Measurements from ENCODE around the gene ZNF622.
"Not testable (repeated sequence)": the region's sequence is repeated elsewhere in the genome, so short reads cannot be mapped to it uniquely, and the experiment has no call there.

ZNF622 gene

GRCh38 chr5:16480821-16481538 is 15.4 kb upstream of the ZNF622 start:
- Histone ChIP-seq H3K36me3 (replicated peaks in 1 of 2; ENCODE audit: control insufficient read depth in 2 of 2, insufficient read depth in 2 of 2, low read length in 2 of 2) (no peaks in the 10 kb centered on the region), H2BK12ac (ENCODE audit: low read length) (no peak overlapping the region), H2AK5ac (ENCODE audit: low read depth, low read length) (no peak overlapping the region), H3K4me3 (ENCODE audit: low read length in 2 of 2) (no peak overlapping the region), H3K18ac (ENCODE audit: low read length) (no peak overlapping the region), H2AFZ (ENCODE audit: low read length) (no peak overlapping the region), H3K9me3 (replicated peaks in 1 of 2; ENCODE audit: control insufficient read depth in 2 of 2, insufficient read depth in 1 of 2, low read depth in 1 of 2, low read length in 2 of 2) (peaks cover 0 to 3% of the 10 kb centered on the region in 2 donors), H2BK15ac (ENCODE audit: low read length) (no peak overlapping the region), H4K91ac (ENCODE audit: low read depth, low read length, poor library complexity) (no peak overlapping the region), H3K4me2 (ENCODE audit: insufficient read depth, low read length, poor library complexity, severe bottlenecking) (no peak overlapping the region), H3K4ac (ENCODE audit: low read length) (no peak overlapping the region), H3K4me1 (ENCODE audit: control insufficient read depth in 2 of 2, insufficient read depth in 1 of 2, low read depth in 1 of 2, low read length in 2 of 2) (no peaks in the 10 kb centered on the region), H3K27me3 (ENCODE audit: control insufficient read depth in 3 of 3, insufficient read depth in 3 of 3, low read depth in 1 of 3, low read length in 3 of 3) (no peaks in the 10 kb centered on the region), H3K23ac (ENCODE audit: low read depth, low read length, poor library complexity) (no peak overlapping the region), H2BK120ac (ENCODE audit: low read depth, low read length) (no peak overlapping the region), H3K27ac (replicated peaks; ENCODE audit: low read length) (no peak overlapping the region), H2BK5ac (ENCODE audit: low read length) (no peak overlapping the region), H3K79me1 (ENCODE audit: low read depth, low read length) (no peaks in the 10 kb centered on the region), H4K8ac (ENCODE audit: low read depth, low read length) (no peak overlapping the region), H3K9ac (ENCODE audit: low read depth, low read length, poor library complexity) (no peak overlapping the region), H3K14ac (ENCODE audit: low read length) (no peak overlapping the region)
- WGBS, 2 donors (ENCODE audit: extremely low coverage in 2 of 2, insufficient read length in 2 of 2, insufficient replicate concordance in 1 of 2), result no CpG with 5 or more reads among the region's 6 CpGs
- DNase-seq (ENCODE audit: low spot score), result no peak

- H2BK5ac ChIP-seq (ENCODE audit: low read length), result no peak overlapping the region
- H3K27me3 ChIP-seq (ENCODE audit: control insufficient read depth in 3 of 3, insufficient read depth in 3 of 3, low read depth in 1 of 3, low read length in 3 of 3), result no peaks in the 10 kb centered on the region
- H3K9ac ChIP-seq (ENCODE audit: low read depth, low read length, poor library complexity), result no peak overlapping the region
- H3K36me3 ChIP-seq (replicated peaks in 1 of 2; ENCODE audit: control insufficient read depth in 2 of 2, insufficient read depth in 2 of 2, low read length in 2 of 2), result no peaks in the 10 kb centered on the region
- H3K27ac ChIP-seq (replicated peaks; ENCODE audit: low read length), result no peak overlapping the region
- no peak overlapping the region for H3K23ac ChIP-seq (ENCODE audit: low read depth, low read length, poor library complexity)
- no peak overlapping the region for H3K14ac ChIP-seq (ENCODE audit: low read length)
- H4K91ac ChIP-seq (ENCODE audit: low read depth, low read length, poor library complexity), result no peak overlapping the region
- H3K18ac ChIP-seq (ENCODE audit: low read length), result no peak overlapping the region
- DNase-seq (ENCODE audit: low spot score), result no peak
- H2BK120ac ChIP-seq (ENCODE audit: low read depth, low read length), result no peak overlapping the region
- H2BK15ac ChIP-seq (ENCODE audit: low read length), result no peak overlapping the region
- no peak overlapping the region for H2BK12ac ChIP-seq (ENCODE audit: low read length)
- no peaks in the 10 kb centered on the region for H3K79me1 ChIP-seq (ENCODE audit: low read depth, low read length)
- no peak overlapping the region for H2AK5ac ChIP-seq (ENCODE audit: low read depth, low read length)
- H3K4me3 ChIP-seq (ENCODE audit: low read length in 2 of 2), result no peak overlapping the region
- H4K8ac ChIP-seq (ENCODE audit: low read depth, low read length), result no peak overlapping the region
- H3K4me2 ChIP-seq (ENCODE audit: insufficient read depth, low read length, poor library complexity, severe bottlenecking), result no peak overlapping the region
- no peak overlapping the region for H2AFZ ChIP-seq (ENCODE audit: low read length)
- H3K4ac ChIP-seq (ENCODE audit: low read length), result no peak overlapping the region
- peaks cover 0 to 3% of the 10 kb centered on the region in 2 donors for H3K9me3 ChIP-seq (replicated peaks in 1 of 2; ENCODE audit: control insufficient read depth in 2 of 2, insufficient read depth in 1 of 2, low read depth in 1 of 2, low read length in 2 of 2)
- no peaks in the 10 kb centered on the region for H3K4me1 ChIP-seq (ENCODE audit: control insufficient read depth in 2 of 2, insufficient read depth in 1 of 2, low read depth in 1 of 2, low read length in 2 of 2)
Measured at GRCh38 chr5:16480144-16480543, 14.5 kb upstream of the ZNF622 start.

GRCh38 chr5:16477541-16477940 is 11.9 kb upstream of the ZNF622 start:
- Histone ChIP-seq H4K8ac (ENCODE audit: low read depth, low read length) (no peak overlapping the region), H3K18ac (ENCODE audit: low read length) (no peak overlapping the region), H3K23ac (ENCODE audit: low read depth, low read length, poor library complexity) (no peak overlapping the region), H3K79me1 (ENCODE audit: low read depth, low read length) (no peaks in the 10 kb centered on the region), H3K36me3 (replicated peaks in 1 of 2; ENCODE audit: control insufficient read depth in 2 of 2, insufficient read depth in 2 of 2, low read length in 2 of 2) (peaks cover 0 to 2% of the 10 kb centered on the region in 2 donors), H3K27me3 (ENCODE audit: control insufficient read depth in 3 of 3, insufficient read depth in 3 of 3, low read depth in 1 of 3, low read length in 3 of 3) (no peaks in the 10 kb centered on the region), H2BK12ac (ENCODE audit: low read length) (no peak overlapping the region), H3K9me3 (replicated peaks in 1 of 2; ENCODE audit: control insufficient read depth in 2 of 2, insufficient read depth in 1 of 2, low read depth in 1 of 2, low read length in 2 of 2) (peaks cover 0 to 3% of the 10 kb centered on the region in 2 donors), H3K4me1 (ENCODE audit: control insufficient read depth in 2 of 2, insufficient read depth in 1 of 2, low read depth in 1 of 2, low read length in 2 of 2) (no peaks in the 10 kb centered on the region), H3K27ac (replicated peaks; ENCODE audit: low read length) (no peak overlapping the region), H2AFZ (ENCODE audit: low read length) (no peak overlapping the region), H2BK5ac (ENCODE audit: low read length) (no peak overlapping the region), H3K4ac (ENCODE audit: low read length) (no peak overlapping the region), H2AK5ac (ENCODE audit: low read depth, low read length) (no peak overlapping the region), H3K9ac (ENCODE audit: low read depth, low read length, poor library complexity) (no peak overlapping the region), H3K4me2 (ENCODE audit: insufficient read depth, low read length, poor library complexity, severe bottlenecking) (no peak overlapping the region), H3K4me3 (ENCODE audit: low read length in 2 of 2) (no peak overlapping the region), H4K91ac (ENCODE audit: low read depth, low read length, poor library complexity) (no peak overlapping the region), H3K14ac (ENCODE audit: low read length) (no peak overlapping the region), H2BK120ac (ENCODE audit: low read depth, low read length) (no peak overlapping the region), H2BK15ac (ENCODE audit: low read length) (no peak overlapping the region)
- no CpG with 5 or more reads among the region's 3 CpGs for WGBS, 2 donors (ENCODE audit: extremely low coverage in 2 of 2, insufficient read length in 2 of 2, insufficient replicate concordance in 1 of 2)
- DNase-seq (ENCODE audit: low spot score), result no peak

DNA sequence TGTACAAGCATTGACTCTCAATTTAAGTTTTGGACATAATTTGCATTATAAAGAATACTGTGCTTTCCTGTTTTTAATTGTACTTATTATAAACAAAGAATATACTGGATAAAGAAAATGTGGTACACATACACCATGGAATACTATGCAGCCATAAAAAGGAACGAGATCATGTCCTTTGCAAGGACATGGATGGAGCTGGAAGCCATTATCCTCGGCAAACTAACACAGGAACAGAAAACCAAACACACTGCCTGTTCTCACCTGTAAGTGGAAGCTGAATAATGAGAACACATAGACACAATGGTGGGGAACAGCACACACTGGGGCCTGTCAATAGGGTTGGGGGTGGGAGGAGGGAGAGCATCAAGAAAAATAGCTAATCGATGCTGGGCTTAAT is 10.8 kb upstream of the ZNF622 start:
- H3K23ac ChIP-seq (ENCODE audit: low read depth, low read length, poor library complexity); H2BK12ac ChIP-seq (ENCODE audit: low read length); H4K8ac ChIP-seq (ENCODE audit: low read depth, low read length); H2BK120ac ChIP-seq (ENCODE audit: low read depth, low read length); H3K27ac ChIP-seq (replicated peaks; ENCODE audit: low read length); H4K91ac ChIP-seq (ENCODE audit: low read depth, low read length, poor library complexity); H3K9ac ChIP-seq (ENCODE audit: low read depth, low read length, poor library complexity); DNase-seq (ENCODE audit: low spot score); H3K9me3 ChIP-seq (replicated peaks in 1 of 2; ENCODE audit: control insufficient read depth in 2 of 2, insufficient read depth in 1 of 2, low read depth in 1 of 2, low read length in 2 of 2); H3K14ac ChIP-seq (ENCODE audit: low read length); H2BK5ac ChIP-seq (ENCODE audit: low read length); H3K4me1 ChIP-seq (ENCODE audit: control insufficient read depth in 2 of 2, insufficient read depth in 1 of 2, low read depth in 1 of 2, low read length in 2 of 2); H3K18ac ChIP-seq (ENCODE audit: low read length); H3K79me1 ChIP-seq (ENCODE audit: low read depth, low read length); H3K4me2 ChIP-seq (ENCODE audit: insufficient read depth, low read length, poor library complexity, severe bottlenecking); H3K36me3 ChIP-seq (replicated peaks in 1 of 2; ENCODE audit: control insufficient read depth in 2 of 2, insufficient read depth in 2 of 2, low read length in 2 of 2); H2AK5ac ChIP-seq (ENCODE audit: low read depth, low read length); H3K4ac ChIP-seq (ENCODE audit: low read length); H3K4me3 ChIP-seq (ENCODE audit: low read length in 2 of 2); H2AFZ ChIP-seq (ENCODE audit: low read length); H3K27me3 ChIP-seq (ENCODE audit: control insufficient read depth in 3 of 3, insufficient read depth in 3 of 3, low read depth in 1 of 3, low read length in 3 of 3); H2BK15ac ChIP-seq (ENCODE audit: low read length): not testable (repeated sequence)
- WGBS, 2 donors (ENCODE audit: extremely low coverage in 2 of 2, insufficient read length in 2 of 2, insufficient replicate concordance in 1 of 2), result no CpG with 5 or more reads among the region's 3 CpGs

Data from neuronal stem cell (in vitro differentiated cells).